Measurements from ENCODE around the gene DIP2B.
A peak's percentile ranks its signal among the peaks of the same experiment; 100 is the strongest.
"Not testable (repeated sequence)": the region's sequence is repeated elsewhere in the genome, so short reads cannot be mapped to it uniquely, and the experiment has no call there.

The DIP2B gene

GRCh38 chr12:50550530-50551223 lies 45.9 kb downstream of the DIP2B start:
- Mint-ChIP-seq H3K9me3 (no peaks in the 10 kb centered on the region), H3K4me3 (no peak overlapping the region), H3K36me3 (ENCODE audit: low read depth) (peaks cover 49% of the 10 kb centered on the region), H3K27ac (peak overlapping the region; percentile 64), H3K27me3 (no peaks in the 10 kb centered on the region), H3K4me1 (ENCODE audit: low read depth) (peaks cover 55% of the 10 kb centered on the region)
- intact Hi-C loops (cut with micrococcal nuclease), result no loop called here

- intact Hi-C loops (cut with micrococcal nuclease), result no loop called here
- peaks cover 60% of the 10 kb centered on the region for H3K36me3 Mint-ChIP-seq (ENCODE audit: low read depth)
- H3K9me3 Mint-ChIP-seq, result no peaks in the 10 kb centered on the region
- no peaks in the 10 kb centered on the region for H3K27me3 Mint-ChIP-seq
- H3K4me3 Mint-ChIP-seq, result no peak overlapping the region
- peaks cover 58% of the 10 kb centered on the region for H3K4me1 Mint-ChIP-seq (ENCODE audit: low read depth)
- H3K27ac Mint-ChIP-seq, result peak overlapping the region; percentile 15
These were observed 47.1 kb downstream of the DIP2B start for GRCh38 chr12:50551866-50552265.

GRCh38 chr12:50554651-50555050 lies 49.9 kb downstream of the DIP2B start:
- Mint-ChIP-seq H3K4me3 (no peak overlapping the region), H3K27me3 (no peaks in the 10 kb centered on the region), H3K4me1 (ENCODE audit: low read depth) (peaks cover 78% of the 10 kb centered on the region), H3K27ac (peak overlapping the region; percentile 19), H3K36me3 (ENCODE audit: low read depth) (peaks cover 72% of the 10 kb centered on the region), H3K9me3 (no peaks in the 10 kb centered on the region)
- intact Hi-C loops (cut with micrococcal nuclease), result no loop called here

- intact Hi-C loops (cut with micrococcal nuclease), result no loop called here
- H3K27me3 Mint-ChIP-seq, result no peaks in the 10 kb centered on the region
- no peaks in the 10 kb centered on the region for H3K9me3 Mint-ChIP-seq
- peaks cover 72% of the 10 kb centered on the region for H3K36me3 Mint-ChIP-seq (ENCODE audit: low read depth)
- peak overlapping the region; percentile 21 for H3K27ac Mint-ChIP-seq
- H3K4me3 Mint-ChIP-seq, result no peak overlapping the region
- peaks cover 78% of the 10 kb centered on the region for H3K4me1 Mint-ChIP-seq (ENCODE audit: low read depth)
These were observed 50.7 kb downstream of the DIP2B start for GRCh38 chr12:50555471-50555885.

GRCh38 chr12:50556273-50556672 lies 51.5 kb downstream of the DIP2B start:
- Mint-ChIP-seq H3K27ac (peak overlapping the region; percentile 21), H3K9me3 (no peaks in the 10 kb centered on the region), H3K4me3 (no peak overlapping the region), H3K4me1 (ENCODE audit: low read depth) (peaks cover 71% of the 10 kb centered on the region), H3K27me3 (no peaks in the 10 kb centered on the region), H3K36me3 (ENCODE audit: low read depth) (peaks cover 68% of the 10 kb centered on the region)
- intact Hi-C loops (cut with micrococcal nuclease), result no loop called here

DNA sequence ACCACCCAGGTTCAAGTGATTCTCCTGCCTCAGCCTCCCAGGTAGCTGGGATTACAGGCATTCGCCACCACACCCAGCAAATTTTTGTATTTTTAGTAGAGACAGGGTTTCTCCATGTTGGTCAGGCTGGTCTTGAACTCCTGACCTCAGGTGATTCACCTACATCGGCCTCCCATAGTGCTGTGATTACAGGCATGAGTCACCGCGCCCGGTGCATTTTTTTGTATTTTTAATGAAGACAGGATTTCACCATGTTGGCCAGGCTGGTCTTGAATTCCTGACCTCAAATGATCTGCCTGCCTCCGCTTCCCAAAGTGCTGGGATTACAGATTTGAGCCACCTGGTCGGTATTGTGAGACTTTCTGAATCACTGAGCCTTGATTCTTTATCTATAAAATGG lies 52.0 kb downstream of the DIP2B start:
- Mint-ChIP-seq H3K4me1 (ENCODE audit: low read depth) (peaks cover 70% of the 10 kb centered on the region), H3K36me3 (ENCODE audit: low read depth) (peaks cover 64% of the 10 kb centered on the region), H3K27ac (peak overlapping the region; percentile 27)
- H3K4me3 Mint-ChIP-seq; H3K9me3 Mint-ChIP-seq; intact Hi-C loops (cut with micrococcal nuclease); H3K27me3 Mint-ChIP-seq: not testable (repeated sequence)

DNA sequence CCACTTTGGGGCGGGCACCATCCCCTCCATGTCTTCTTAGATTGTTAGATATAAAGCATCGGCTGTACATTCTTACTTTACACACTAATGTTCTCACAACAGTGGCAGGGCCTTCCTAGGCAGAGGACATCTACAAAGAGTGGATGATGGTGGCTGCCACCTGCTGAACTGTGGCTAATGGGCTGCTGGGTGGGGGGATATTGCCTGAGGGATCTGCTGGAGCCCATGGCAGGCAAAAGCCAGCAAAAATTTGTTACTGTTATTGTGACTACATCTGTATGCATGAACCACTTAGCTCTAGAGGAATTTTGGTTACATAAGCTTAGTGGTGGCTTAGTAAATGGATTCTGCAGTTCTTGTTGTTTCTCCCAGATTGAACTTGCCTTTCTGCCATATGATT lies 52.6 kb downstream of the DIP2B start:
- Mint-ChIP-seq H3K36me3 (ENCODE audit: low read depth) (peaks cover 64% of the 10 kb centered on the region), H3K27me3 (no peaks in the 10 kb centered on the region), H3K4me3 (no peak overlapping the region), H3K9me3 (no peaks in the 10 kb centered on the region), H3K27ac (peak overlapping the region; percentile 27), H3K4me1 (ENCODE audit: low read depth) (peaks cover 72% of the 10 kb centered on the region)
- intact Hi-C loops (cut with micrococcal nuclease), result no loop called here

GRCh38 chr12:50558970-50559369 lies 54.2 kb downstream of the DIP2B start:
- H3K27me3 Mint-ChIP-seq, result no peaks in the 10 kb centered on the region
- peak overlapping the region; percentile 55 for H3K27ac Mint-ChIP-seq
- no peak overlapping the region for H3K4me3 Mint-ChIP-seq
- H3K4me1 Mint-ChIP-seq (ENCODE audit: low read depth), result peaks cover 75% of the 10 kb centered on the region
- H3K9me3 Mint-ChIP-seq, result no peaks in the 10 kb centered on the region
- peaks cover 53% of the 10 kb centered on the region for H3K36me3 Mint-ChIP-seq (ENCODE audit: low read depth)
- intact Hi-C loops (cut with micrococcal nuclease), result no loop called here

- H3K9me3 Mint-ChIP-seq, result no peaks in the 10 kb centered on the region
- no peak overlapping the region for H3K4me3 Mint-ChIP-seq
- peaks cover 27% of the 10 kb centered on the region for H3K36me3 Mint-ChIP-seq (ENCODE audit: low read depth)
- H3K27me3 Mint-ChIP-seq, result no peaks in the 10 kb centered on the region
- peak overlapping the region; percentile 82 for H3K27ac Mint-ChIP-seq
- peaks cover 75% of the 10 kb centered on the region for H3K4me1 Mint-ChIP-seq (ENCODE audit: low read depth)
- intact Hi-C loops (cut with micrococcal nuclease), result no loop called here
These were observed 58.0 kb downstream of the DIP2B start for GRCh38 chr12:50562520-50563433.

DNA sequence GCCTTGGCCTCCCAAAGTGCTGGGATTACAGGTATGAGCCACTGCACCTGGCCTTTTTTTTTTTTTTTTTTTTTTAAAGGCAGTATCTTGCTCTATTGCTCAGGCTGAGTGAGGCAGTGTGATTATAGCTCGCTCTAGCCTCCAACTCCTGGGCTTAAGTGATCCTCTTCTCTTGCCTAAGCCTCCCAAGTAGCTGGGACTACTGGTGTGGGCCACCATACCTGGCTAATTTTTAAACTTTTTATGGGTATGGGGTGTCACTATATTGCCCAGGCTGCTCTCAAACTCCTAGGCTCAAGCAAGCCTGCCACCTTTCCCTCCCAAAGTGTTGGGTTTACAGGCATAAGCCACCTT lies 58.6 kb downstream of the DIP2B start:
- Mint-ChIP-seq H3K27ac (peak overlapping the region; percentile 82), H3K9me3 (no peaks in the 10 kb centered on the region), H3K4me1 (ENCODE audit: low read depth) (peaks cover 75% of the 10 kb centered on the region), H3K27me3 (no peaks in the 10 kb centered on the region), H3K36me3 (ENCODE audit: low read depth) (peaks cover 23% of the 10 kb centered on the region), H3K4me3 (no peak overlapping the region)
- intact Hi-C loops (cut with micrococcal nuclease), result no loop called here

- Mint-ChIP-seq H3K4me3 (peak overlapping the region; percentile 64), H3K36me3 (ENCODE audit: low read depth) (peaks cover 20% of the 10 kb centered on the region), H3K9me3 (no peaks in the 10 kb centered on the region), H3K4me1 (ENCODE audit: low read depth) (peaks cover 75% of the 10 kb centered on the region), H3K27me3 (no peaks in the 10 kb centered on the region), H3K27ac (peak overlapping the region; percentile 82)
- intact Hi-C loops (cut with micrococcal nuclease), result no loop called here
These were observed 59.6 kb downstream of the DIP2B start for GRCh38 chr12:50564237-50564947.

DNA sequence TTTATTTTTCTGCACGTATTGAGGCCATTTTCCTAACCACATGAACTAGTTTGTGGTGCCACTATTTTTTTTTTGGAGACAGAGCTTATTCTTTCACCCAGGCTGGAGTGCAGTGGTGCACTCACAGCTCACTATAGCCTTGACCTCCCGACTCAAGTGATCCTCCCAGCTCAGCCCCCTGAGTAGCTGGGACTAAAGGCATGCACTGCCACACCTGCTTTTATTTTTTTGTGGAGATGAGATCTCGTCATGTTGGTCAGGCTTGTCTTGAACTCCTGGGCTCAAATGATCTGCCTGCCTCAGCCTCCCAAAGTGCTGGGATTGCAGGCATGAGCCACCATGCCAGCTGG lies 60.1 kb downstream of the DIP2B start:
- Mint-ChIP-seq H3K27me3 (no peaks in the 10 kb centered on the region), H3K9me3 (no peaks in the 10 kb centered on the region), H3K4me3 (peak overlapping the region; percentile 64), H3K36me3 (ENCODE audit: low read depth) (peaks cover 20% of the 10 kb centered on the region), H3K4me1 (ENCODE audit: low read depth) (peaks cover 74% of the 10 kb centered on the region), H3K27ac (peak overlapping the region; percentile 82)
- intact Hi-C loops (cut with micrococcal nuclease), result no loop called here

DNA sequence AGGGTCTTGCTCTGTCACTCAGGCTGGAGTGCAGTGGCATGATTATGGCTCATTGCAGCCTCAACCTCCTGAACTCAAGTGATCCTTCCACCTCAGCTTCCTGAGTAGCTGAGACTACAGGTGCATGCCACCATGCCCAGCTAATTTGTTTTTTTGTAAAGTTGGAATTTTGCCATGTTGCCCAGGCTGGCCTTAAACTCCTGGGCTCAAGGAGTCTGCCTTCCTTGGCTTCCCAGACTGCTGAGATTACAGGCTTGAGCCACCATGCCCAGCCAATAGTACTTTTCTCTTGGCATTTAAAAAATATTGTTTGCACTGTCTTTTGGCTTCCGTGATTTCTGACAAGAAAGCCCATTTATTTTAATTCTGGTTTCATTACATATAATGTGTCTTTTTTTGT lies 61.3 kb downstream of the DIP2B start:
- Mint-ChIP-seq H3K9me3 (no peaks in the 10 kb centered on the region), H3K27ac (peak overlapping the region; percentile 82), H3K4me3 (no peak overlapping the region), H3K4me1 (ENCODE audit: low read depth) (peaks cover 79% of the 10 kb centered on the region), H3K27me3 (no peaks in the 10 kb centered on the region), H3K36me3 (ENCODE audit: low read depth) (peaks cover 20% of the 10 kb centered on the region)
- intact Hi-C loops (cut with micrococcal nuclease), result no loop called here

- Mint-ChIP-seq H3K27me3 (no peaks in the 10 kb centered on the region), H3K4me3 (no peak overlapping the region), H3K27ac (peak overlapping the region; percentile 77), H3K36me3 (ENCODE audit: low read depth) (peaks cover 14% of the 10 kb centered on the region), H3K9me3 (no peaks in the 10 kb centered on the region), H3K4me1 (ENCODE audit: low read depth) (peaks cover 79% of the 10 kb centered on the region)
- intact Hi-C loops (cut with micrococcal nuclease), result no loop called here
These were observed 63.1 kb downstream of the DIP2B start for GRCh38 chr12:50567926-50568325.

Data from dendritic cell treated with granulocyte-macrophage colony-stimulating factor and Interleukin-4, amounts not matched to agents 40 ng/mL and 50 ng/mL, for 4 days (primary cell).